Natural killer cell (primary cell): ENCODE data around the gene ORM1. TPM values are rescaled to one million over a fixed set of nuclear protein-coding genes. Genes with fewer than 3 reads are reported as not detected.
A peak's percentile ranks its signal among the peaks of the same experiment; 100 is the strongest.

ENCODE experiments used
- ATAC-seq, 3 donors: fragments of 150-1000 bp in 2 of 3; fragments of 200-7000 bp in 1 of 3; cut with Tn5 transposase; 1 replicate in 1 of 3; 2 replicates in 2 of 3; pipeline ENCODE4 v1.10.0; 2021; ENCODE audit warnings: mild to moderate bottlenecking in 2 of 3, moderate library complexity in 2 of 3
- DNase-seq, 2 donors: peaks; one replicate each; pipeline versions ENCODE4 v3.0.0 to v3.0.0-alpha.2; 2013 to 2021; ENCODE audit warnings: mixed read lengths in 1 of 2
- H3K27ac ChIP-seq: one replicate; pipeline ENCODE4 v1.5.1; 2013; ENCODE audit warnings: mild to moderate bottlenecking, low read length
- H3K27me3 ChIP-seq: one replicate; pipeline ENCODE4 v1.6.1; 2013; ENCODE audit warnings: low read length; ENCODE audit not compliant: control insufficient read depth, insufficient read depth
- H3K36me3 ChIP-seq: one replicate; pipeline ENCODE4 v1.6.1; 2013; ENCODE audit warnings: low read length; ENCODE audit not compliant: control insufficient read depth, insufficient read depth
- H3K4me1 ChIP-seq: one replicate; pipeline ENCODE4 v1.6.1; 2013; ENCODE audit warnings: low read length; ENCODE audit not compliant: control insufficient read depth, insufficient read depth
- H3K4me3 ChIP-seq: one replicate; pipeline ENCODE4 v1.5.1; 2013; ENCODE audit warnings: low read length
- H3K9me3 ChIP-seq: one replicate; pipeline ENCODE4 v1.6.1; 2013; ENCODE audit warnings: low read length; ENCODE audit not compliant: control insufficient read depth, insufficient read depth
- H3K27ac Mint-ChIP-seq, 2 donors: one replicate each; pipeline ENCODE4 v1.8.0; 2022; ENCODE audit warnings: mild to moderate bottlenecking in 2 of 2, mixed read lengths in 2 of 2, moderate library complexity in 1 of 2
- H3K27me3 Mint-ChIP-seq, 2 donors: one replicate each; pipeline ENCODE4 v1.8.0; 2022; ENCODE audit warnings: low read depth in 2 of 2, mixed read lengths in 2 of 2
- H3K36me3 Mint-ChIP-seq: one replicate; pipeline ENCODE4 v1.8.0; 2022; ENCODE audit warnings: mixed read lengths
- H3K4me1 Mint-ChIP-seq, 2 donors: one replicate each; pipeline ENCODE4 v1.8.0; 2022; ENCODE audit warnings: mixed read lengths in 2 of 2
- H3K4me3 Mint-ChIP-seq: one replicate; pipeline ENCODE4 v1.8.0; 2022; ENCODE audit warnings: mild to moderate bottlenecking, moderate library complexity, mixed read lengths
- H3K9me3 Mint-ChIP-seq, 2 donors: one replicate each; pipeline ENCODE4 v1.8.0; 2022; ENCODE audit warnings: mixed read lengths in 2 of 2
- WGBS: methylation state at CpG from one replicate; pipeline ENCODE4 v1.1.7; 2013; ENCODE audit warnings: missing lambda C conversion rate; ENCODE audit not compliant: insufficient coverage; 5-methylcytosine and 5-hydroxymethylcytosine counted together
- intact Hi-C: fragments of 100-400 bp; cut with micrococcal nuclease; formaldehyde crosslinking; loops from one replicate; pipeline ENCODE4 v1.14.2; 2022
- total RNA-seq, 4 donors: library from RNA; stranded (reverse); fragments of 120-200 nt in 1 of 4; gene quantifications; one replicate each; pipeline versions ENCODE4 v1.2.3 to v1.2.4, GENCODE V29; 2013 to 2022
- TF ChIP-seq, protein P1 (sequence below): fragments of 200-600 bp; IDR thresholded peaks from one replicate; pipeline ENCODE4 v1.8.0; 2022; ENCODE audit warnings: antibody characterized with exemption

Gene ORM1
- total RNA-seq, 3 donors from 2014 or later (not counting 1 experiment from before 2014, with no cell fraction given), result 1.00 TPM; not detected in 2

DNA sequence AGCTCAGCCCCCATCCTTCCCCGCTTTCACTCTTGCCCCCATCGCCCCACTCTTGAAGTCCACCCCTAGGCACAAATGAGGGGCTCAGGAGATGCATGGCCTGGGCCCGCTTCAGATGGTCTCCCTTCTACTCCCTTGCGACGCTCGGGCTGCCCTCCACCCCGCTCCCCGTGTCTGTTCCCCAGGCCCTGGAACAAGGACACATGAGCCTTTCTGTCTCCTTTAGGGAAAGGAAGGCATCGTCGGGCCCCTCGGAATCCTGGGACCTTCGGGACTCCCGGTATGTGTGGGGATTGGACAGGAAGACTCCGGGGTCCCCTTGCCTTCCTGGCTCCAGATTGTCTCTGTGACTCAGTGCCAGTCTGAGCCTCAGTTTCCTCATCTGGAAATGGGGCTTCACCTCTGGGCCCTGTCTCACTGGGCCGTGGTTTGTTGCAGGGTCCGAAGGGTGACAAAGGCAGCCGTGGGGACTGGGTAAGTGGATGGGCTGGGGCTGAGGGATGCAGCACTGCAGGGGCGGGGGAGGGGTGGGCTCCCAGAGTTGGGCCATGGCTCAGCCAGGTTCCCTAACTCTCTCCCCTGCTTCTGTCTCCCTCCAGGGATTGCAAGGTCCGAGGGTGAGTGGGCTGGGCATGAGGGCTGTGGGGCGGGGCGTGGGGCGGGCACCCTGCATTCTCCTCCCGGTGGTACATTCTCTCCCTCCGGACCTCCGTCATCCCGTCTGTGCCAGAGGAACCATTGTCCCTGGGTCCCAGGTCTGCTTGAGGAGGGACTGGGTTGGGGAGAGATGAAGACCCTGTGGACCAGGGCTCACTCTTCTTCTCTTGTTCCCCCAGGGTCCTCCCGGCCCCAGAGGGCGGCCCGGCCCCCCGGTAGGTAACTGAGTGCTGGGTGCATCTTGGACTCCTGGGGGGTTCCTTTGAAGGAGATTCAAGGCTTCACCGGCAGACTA is 21.8 kb upstream of the ORM1 start:
- H3K36me3 Mint-ChIP-seq, result no peaks in the 10 kb centered on the region
- Histone ChIP-seq H3K4me1 (peaks cover 5% of the 10 kb centered on the region), H3K27ac (no peak overlapping the region), H3K9me3 (no peaks in the 10 kb centered on the region), H3K4me3 (no peak overlapping the region), H3K27me3 (no peaks in the 10 kb centered on the region), H3K36me3 (no peaks in the 10 kb centered on the region)
- intact Hi-C loops, result no loop called here
- DNase-seq, result peak in 1 of 2 donors; percentile 7
- peaks cover 0 to 7% of the 10 kb centered on the region in 2 donors for H3K27me3 Mint-ChIP-seq
- 93% methylated on average over 30 of the region's 31 CpGs for WGBS
- H3K4me1 Mint-ChIP-seq, result no peaks in the 10 kb centered on the region
- no peak overlapping the region for H3K27ac Mint-ChIP-seq
- TF ChIP-seq, protein P1, sequence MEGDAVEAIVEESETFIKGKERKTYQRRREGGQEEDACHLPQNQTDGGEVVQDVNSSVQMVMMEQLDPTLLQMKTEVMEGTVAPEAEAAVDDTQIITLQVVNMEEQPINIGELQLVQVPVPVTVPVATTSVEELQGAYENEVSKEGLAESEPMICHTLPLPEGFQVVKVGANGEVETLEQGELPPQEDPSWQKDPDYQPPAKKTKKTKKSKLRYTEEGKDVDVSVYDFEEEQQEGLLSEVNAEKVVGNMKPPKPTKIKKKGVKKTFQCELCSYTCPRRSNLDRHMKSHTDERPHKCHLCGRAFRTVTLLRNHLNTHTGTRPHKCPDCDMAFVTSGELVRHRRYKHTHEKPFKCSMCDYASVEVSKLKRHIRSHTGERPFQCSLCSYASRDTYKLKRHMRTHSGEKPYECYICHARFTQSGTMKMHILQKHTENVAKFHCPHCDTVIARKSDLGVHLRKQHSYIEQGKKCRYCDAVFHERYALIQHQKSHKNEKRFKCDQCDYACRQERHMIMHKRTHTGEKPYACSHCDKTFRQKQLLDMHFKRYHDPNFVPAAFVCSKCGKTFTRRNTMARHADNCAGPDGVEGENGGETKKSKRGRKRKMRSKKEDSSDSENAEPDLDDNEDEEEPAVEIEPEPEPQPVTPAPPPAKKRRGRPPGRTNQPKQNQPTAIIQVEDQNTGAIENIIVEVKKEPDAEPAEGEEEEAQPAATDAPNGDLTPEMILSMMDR, result no peak
- H3K4me3 Mint-ChIP-seq, result no peak overlapping the region
- no peak for ATAC-seq
- no peaks in the 10 kb centered on the region for H3K9me3 Mint-ChIP-seq

DNA sequence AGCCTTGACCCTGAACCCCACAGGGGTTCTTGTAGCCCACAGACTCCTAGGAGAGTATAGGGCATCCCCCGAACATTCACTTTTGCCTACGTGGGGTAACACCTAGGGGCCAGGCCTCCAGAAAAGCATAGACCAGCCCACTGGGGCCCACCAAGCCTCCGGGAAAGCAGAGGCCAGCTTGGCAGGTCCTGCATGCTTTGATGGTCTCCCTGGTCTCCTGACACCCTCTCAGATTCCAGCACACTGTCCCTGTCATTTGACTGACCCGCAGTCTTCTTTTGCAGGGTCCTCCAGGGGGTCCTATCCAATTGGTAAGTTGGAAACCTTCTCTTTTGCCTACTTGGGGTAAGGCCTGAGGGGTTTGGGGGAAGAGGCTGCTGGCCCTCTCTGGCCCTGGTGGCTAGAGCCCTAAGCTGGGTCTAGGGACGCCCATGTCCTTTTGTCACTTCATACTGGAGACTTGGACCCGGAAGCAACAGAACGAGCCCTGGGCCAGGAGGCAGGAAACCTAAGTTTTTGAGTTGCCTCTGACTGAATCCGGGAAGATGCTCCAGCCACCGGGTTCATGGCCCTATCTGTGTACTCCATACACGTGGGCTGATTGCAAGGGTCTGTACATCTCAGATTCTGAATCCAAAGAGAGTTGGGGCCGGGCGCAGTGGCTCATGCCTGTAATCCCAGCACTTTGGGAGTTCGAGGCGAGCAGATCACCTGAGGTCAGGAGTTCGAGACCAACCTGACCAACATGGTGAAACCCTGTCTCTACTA is 20.9 kb upstream of the ORM1 start:
- H3K9me3 Mint-ChIP-seq, result no peaks in the 10 kb centered on the region
- H3K27me3 Mint-ChIP-seq, result peaks cover 0 to 7% of the 10 kb centered on the region in 2 donors
- intact Hi-C loops, result no loop called here
- Histone ChIP-seq H3K9me3 (no peaks in the 10 kb centered on the region), H3K27me3 (no peaks in the 10 kb centered on the region), H3K4me3 (no peak overlapping the region), H3K36me3 (no peaks in the 10 kb centered on the region), H3K4me1 (peaks cover 5% of the 10 kb centered on the region), H3K27ac (no peak overlapping the region)
- H3K27ac Mint-ChIP-seq, result no peak overlapping the region
- H3K4me3 Mint-ChIP-seq, result no peak overlapping the region
- TF ChIP-seq, protein P1, result no peak
- DNase-seq (peak in 1 of 2 donors; percentile 10), ATAC-seq (no peak)
- no peaks in the 10 kb centered on the region for H3K36me3 Mint-ChIP-seq
- no peaks in the 10 kb centered on the region for H3K4me1 Mint-ChIP-seq
- whole genome bisulfite sequencing, result 84% methylated on average over 15 of the region's 15 CpGs

DNA sequence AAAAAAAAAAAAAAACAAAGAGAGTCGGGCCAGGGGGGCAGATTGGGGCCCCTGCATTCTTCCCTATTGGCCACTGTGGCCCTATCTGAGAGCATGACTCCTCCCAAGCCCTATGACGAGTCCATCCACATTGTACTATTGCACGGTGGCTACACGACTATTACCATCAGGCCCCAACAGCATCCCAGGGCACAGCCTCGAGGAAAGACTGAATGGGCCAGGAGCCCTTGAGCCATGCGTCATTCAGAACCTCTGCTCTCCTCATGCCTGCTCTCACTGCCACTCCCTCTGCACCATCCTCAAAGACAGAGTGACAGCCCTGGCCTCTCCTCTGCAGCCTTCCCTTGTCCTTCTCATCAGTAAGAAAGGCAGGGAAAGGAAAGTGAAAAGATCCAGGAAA is 20.2 kb upstream of the ORM1 start:
- Histone ChIP-seq H3K4me1 (peaks cover 5% of the 10 kb centered on the region), H3K4me3 (no peak overlapping the region), H3K27me3 (no peaks in the 10 kb centered on the region), H3K27ac (no peak overlapping the region), H3K9me3 (no peaks in the 10 kb centered on the region), H3K36me3 (no peaks in the 10 kb centered on the region)
- no peak for ATAC-seq
- TF ChIP-seq, protein P1, result no peak
- Mint-ChIP-seq H3K4me3 (no peak overlapping the region), H3K4me1 (no peaks in the 10 kb centered on the region), H3K9me3 (no peaks in the 10 kb centered on the region), H3K27ac (no peak overlapping the region), H3K36me3 (no peaks in the 10 kb centered on the region), H3K27me3 (peaks cover 3% of the 10 kb centered on the region in 2 donors)
- 76% methylated on average over 6 of the region's 6 CpGs for WGBS
- intact Hi-C loops, result no loop called here
- DNase-seq, result no peak
